D721Med (cell line): ENCODE results near the gene VILL.

Source experiments
- DNase-seq: peaks from one replicate; pipeline ENCODE4 v3.0.0; 2011; ENCODE audit warnings: low spot score; ENCODE audit not compliant: insufficient read length
- FAIRE-seq: peaks from 2 replicates; lab custom pipeline; 2011; peaks lifted over from hg19 to GRCh38; lab: Jason Lieb, UNC
- CTCF ChIP-seq: IDR thresholded peaks from 2 replicates; pipeline ENCODE4 v1.5.1; 2012; ENCODE audit warnings: mild to moderate bottlenecking, control low read depth; ENCODE audit not compliant: insufficient read depth; ENCODE audit errors: missing control alignments

Gene VILL

GRCh38 chr3:38016847-38017444, 26.4 kb downstream of the VILL start:
- no peak for FAIRE-seq
- no peak for TF ChIP-seq CTCF
- DNase-seq, result no peak

GRCh38 chr3:38017445-38018295, 27.1 kb downstream of the VILL start:
- FAIRE-seq, result no peak
- TF ChIP-seq CTCF, result no peak
- DNase-seq, result no peak

GRCh38 chr3:38018296-38019266, 28.0 kb downstream of the VILL start:
- no peak for TF ChIP-seq CTCF
- FAIRE-seq (no peak), DNase-seq (no peak)

- FAIRE-seq, result no peak
- TF ChIP-seq CTCF, result no peak
- no peak for DNase-seq
Observed at GRCh38 chr3:38019658-38020341, 29.2 kb downstream of the VILL start.

- TF ChIP-seq CTCF, result no peak
- DNase-seq (no peak), FAIRE-seq (no peak)
Observed at GRCh38 chr3:38020342-38020726, 29.7 kb downstream of the VILL start.

- FAIRE-seq (no peak), DNase-seq (no peak)
- TF ChIP-seq CTCF, result no peak
Observed at GRCh38 chr3:38021196-38021595, 30.6 kb downstream of the VILL start.
